Left lung (tissue), 10 donors: Measurements from ENCODE around the gene ABHD5. TPM values are rescaled to one million over a fixed set of nuclear protein-coding genes. Genes with fewer than 3 reads are reported as not detected.

Experiments
- ATAC-seq: fragments of 200-7000 bp; cut with Tn5 transposase; one replicate; pipeline ENCODE4 v1.9.1; 2020; ENCODE audit warnings: moderate library complexity
- DNase-seq, 4 donors: peaks; one replicate each; pipeline ENCODE4 v3.0.0-alpha.2; 2013 to 2020
- H3K27ac ChIP-seq, 2 donors: fragments of 200-600 bp; sonication (generic) in 1 of 2; one replicate each; pipeline versions ENCODE4 v1.5.0 to v1.8.0; 2020 to 2021
- H3K27me3 ChIP-seq, 2 donors: fragments of 200-600 bp; sonication (generic) in 1 of 2; one replicate each; pipeline versions ENCODE4 v1.5.0 to v1.8.0; 2020 to 2021
- H3K36me3 ChIP-seq, 2 donors: fragments of 200-600 bp; sonication (generic) in 1 of 2; one replicate each; pipeline versions ENCODE4 v1.5.0 to v1.8.0; 2020 to 2021
- H3K4me1 ChIP-seq, 2 donors: fragments of 200-600 bp; one replicate each; pipeline ENCODE4 v1.8.0; 2021
- H3K4me3 ChIP-seq, 2 donors: fragments of 200-600 bp; sonication (generic) in 1 of 2; one replicate each; pipeline versions ENCODE4 v1.5.0 to v1.8.0; 2020 to 2021; ENCODE audit warnings: mild to moderate bottlenecking in 1 of 2
- H3K9me3 ChIP-seq, 2 donors: fragments of 200-600 bp; sonication (generic) in 1 of 2; one replicate each; pipeline versions ENCODE4 v1.5.0 to v1.8.0; 2020 to 2021
- intact Hi-C, 2 donors: fragments of 100-400 bp; cut with DNase I; formaldehyde crosslinking; loops; one replicate each; pipeline versions ENCODE4 v1.11.2 to v1.14.2; 2022
- polyA plus RNA-seq, 6 donors: library from polyadenylated mRNA; unstranded; fragments of 120-200 nt; gene quantifications; one replicate each; pipeline ENCODE4 v1.2.1, GENCODE V29; 2013; ENCODE audit not compliant: insufficient read length in 6 of 6
- total RNA-seq, 2 donors: library from RNA; stranded (reverse); fragmentation: NEBNext Ultra II Directional; extraction: Animal tissue kit (Norgen Biotek cat#: 25700); gene quantifications; one replicate each; pipeline ENCODE4 v1.2.1, GENCODE V29; 2021
- TF ChIP-seq, protein P1 (sequence below), 2 donors: fragments of 200-600 bp; sonication (generic) in 1 of 2; IDR thresholded peaks; one replicate each; pipeline versions ENCODE4 v1.5.0 to v1.8.0; 2021; ENCODE audit warnings: antibody characterized with exemption in 2 of 2
- donor health status: DM: no; HTN: yes; CAD: no.
- donor health status: DM: no; HTN: no; CAD: no.

The ABHD5 gene
- total and polyA plus RNA-seq, 8 donors: 14.2 to 41.0 (median 17.2) TPM

DNA sequence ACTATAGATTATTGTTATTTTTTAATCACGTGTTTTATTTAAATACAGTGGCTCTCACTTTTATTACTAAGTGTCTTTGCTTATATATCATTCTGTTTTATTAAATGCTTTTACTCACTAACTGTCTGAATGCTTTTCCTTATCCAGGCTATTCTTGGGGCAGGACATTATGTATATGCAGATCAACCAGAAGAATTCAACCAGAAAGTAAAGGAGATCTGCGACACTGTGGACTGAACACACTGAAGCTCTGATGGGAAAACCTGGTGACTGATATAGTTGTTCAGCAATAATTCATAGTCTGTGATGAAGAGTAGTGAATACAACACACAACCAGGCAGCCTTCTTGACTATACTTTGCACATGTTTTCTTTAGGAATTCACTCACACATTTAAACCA is 27.6 kb downstream of the ABHD5 start:
- H3K9me3 ChIP-seq: no peaks in the 10 kb centered on the region
- TF ChIP-seq, protein P1, sequence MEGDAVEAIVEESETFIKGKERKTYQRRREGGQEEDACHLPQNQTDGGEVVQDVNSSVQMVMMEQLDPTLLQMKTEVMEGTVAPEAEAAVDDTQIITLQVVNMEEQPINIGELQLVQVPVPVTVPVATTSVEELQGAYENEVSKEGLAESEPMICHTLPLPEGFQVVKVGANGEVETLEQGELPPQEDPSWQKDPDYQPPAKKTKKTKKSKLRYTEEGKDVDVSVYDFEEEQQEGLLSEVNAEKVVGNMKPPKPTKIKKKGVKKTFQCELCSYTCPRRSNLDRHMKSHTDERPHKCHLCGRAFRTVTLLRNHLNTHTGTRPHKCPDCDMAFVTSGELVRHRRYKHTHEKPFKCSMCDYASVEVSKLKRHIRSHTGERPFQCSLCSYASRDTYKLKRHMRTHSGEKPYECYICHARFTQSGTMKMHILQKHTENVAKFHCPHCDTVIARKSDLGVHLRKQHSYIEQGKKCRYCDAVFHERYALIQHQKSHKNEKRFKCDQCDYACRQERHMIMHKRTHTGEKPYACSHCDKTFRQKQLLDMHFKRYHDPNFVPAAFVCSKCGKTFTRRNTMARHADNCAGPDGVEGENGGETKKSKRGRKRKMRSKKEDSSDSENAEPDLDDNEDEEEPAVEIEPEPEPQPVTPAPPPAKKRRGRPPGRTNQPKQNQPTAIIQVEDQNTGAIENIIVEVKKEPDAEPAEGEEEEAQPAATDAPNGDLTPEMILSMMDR (IDR thresholded peaks at IDR 0.05): no peak

GRCh38 chr3:43723121-43723734 is 32.5 kb downstream of the ABHD5 start:
- Histone ChIP-seq H3K9me3 (no peaks in the 10 kb centered on the region), H3K27ac (no peak overlapping the region), H3K27me3 (no peaks in the 10 kb centered on the region), H3K36me3 (peaks cover 0 to 58% of the 10 kb centered on the region in 2 donors), H3K4me1 (peaks cover 0 to 6% of the 10 kb centered on the region in 2 donors), H3K4me3 (no peak overlapping the region)
- no peak for ATAC-seq
- TF ChIP-seq, protein P1 (IDR thresholded peaks at IDR 0.05): no peak
- intact Hi-C loops: no loop called here
- no peak for DNase-seq

More for the DNA sequence above, 27.6 kb downstream of the ABHD5 start:
- intact Hi-C loops: no loop called here
- Histone ChIP-seq H3K4me3 (no peak overlapping the region), H3K27me3 (no peaks in the 10 kb centered on the region), H3K4me1 (peaks cover 0 to 6% of the 10 kb centered on the region in 2 donors), H3K27ac (no peak overlapping the region), H3K36me3 (peaks cover 0 to 84% of the 10 kb centered on the region in 2 donors)
- DNase-seq (no peak), ATAC-seq (no peak)

- H3K27ac ChIP-seq: no peak overlapping the region
- H3K27me3 ChIP-seq: no peaks in the 10 kb centered on the region
- intact Hi-C loops: no loop called here
- H3K36me3 ChIP-seq: peaks cover 0 to 49% of the 10 kb centered on the region in 2 donors
- DNase-seq (no peak), ATAC-seq (no peak)
- TF ChIP-seq, protein P1 (IDR thresholded peaks at IDR 0.05): no peak
- H3K9me3 ChIP-seq: no peaks in the 10 kb centered on the region
- no peak overlapping the region for H3K4me3 ChIP-seq
- no peaks in the 10 kb centered on the region for H3K4me1 ChIP-seq
These were observed 35.8 kb downstream of the ABHD5 start for GRCh38 chr3:43726521-43726920.

GRCh38 chr3:43727930-43728329 is 37.2 kb downstream of the ABHD5 start:
- no peak for ATAC-seq
- H3K9me3 ChIP-seq: no peaks in the 10 kb centered on the region
- DNase-seq: no peak
- TF ChIP-seq, protein P1 (IDR thresholded peaks at IDR 0.05): no peak
- no peaks in the 10 kb centered on the region for H3K4me1 ChIP-seq
- intact Hi-C loops: no loop called here
- H3K4me3 ChIP-seq: no peak overlapping the region
- H3K36me3 ChIP-seq: peaks cover 0 to 43% of the 10 kb centered on the region in 2 donors
- H3K27ac ChIP-seq: no peak overlapping the region
- H3K27me3 ChIP-seq: no peaks in the 10 kb centered on the region

GRCh38 chr3:43728476-43728875 is 37.7 kb downstream of the ABHD5 start:
- DNase-seq: no peak
- no peak for ATAC-seq
- Histone ChIP-seq H3K27me3 (no peaks in the 10 kb centered on the region), H3K4me3 (no peak overlapping the region), H3K9me3 (no peaks in the 10 kb centered on the region), H3K36me3 (peaks cover 0 to 43% of the 10 kb centered on the region in 2 donors), H3K4me1 (no peaks in the 10 kb centered on the region), H3K27ac (no peak overlapping the region)
- TF ChIP-seq, protein P1 (IDR thresholded peaks at IDR 0.05): no peak
- intact Hi-C loops: no loop called here
